Skeletal muscle tissue (tissue), 4 donors: Measurements from ENCODE around the gene PRCC. TPM values are rescaled to one million over a fixed set of nuclear protein-coding genes. Genes with fewer than 3 reads are reported as not detected.

Experiments
- H3K27ac ChIP-seq: one replicate; pipeline ENCODE4 v1.7.0; 2013; ENCODE audit warnings: mild to moderate bottlenecking, low read depth, low read length, inconsistent platforms
- H3K27me3 ChIP-seq, 3 donors: one replicate each; pipeline ENCODE4 v1.7.0; 2013; ENCODE audit warnings: low read length in 3 of 3; ENCODE audit not compliant: control insufficient read depth in 3 of 3, insufficient read depth in 3 of 3
- H3K36me3 ChIP-seq, 3 donors: one replicate each; pipeline ENCODE4 v1.7.0; 2013; ENCODE audit warnings: low read length in 3 of 3; ENCODE audit not compliant: control insufficient read depth in 3 of 3, insufficient read depth in 3 of 3
- H3K4me1 ChIP-seq, 3 donors: one replicate each; pipeline ENCODE4 v1.7.0; 2013; ENCODE audit warnings: low read length in 3 of 3, mild to moderate bottlenecking in 3 of 3; ENCODE audit not compliant: control insufficient read depth in 3 of 3, insufficient read depth in 3 of 3
- H3K4me3 ChIP-seq, 3 donors: one replicate each; pipeline ENCODE4 v1.7.0; 2013; ENCODE audit warnings: low read length in 3 of 3
- H3K9ac ChIP-seq, 3 donors: one replicate each; pipeline ENCODE4 v1.7.0; 2013; ENCODE audit warnings: low read length in 3 of 3, mild to moderate bottlenecking in 3 of 3, moderate library complexity in 2 of 3, low read depth in 1 of 3
- H3K9me3 ChIP-seq, 3 donors: one replicate each; pipeline ENCODE4 v1.7.0; 2013; ENCODE audit warnings: low read length in 3 of 3; ENCODE audit not compliant: control insufficient read depth in 3 of 3
- total RNA-seq: library from RNA; depleted of rRNA; stranded (reverse); fragments of >200 nt; gene quantifications from one replicate; pipeline ENCODE4 v1.2.3, GENCODE V29; 2014
- donor health status: Osteomylitis.

Gene PRCC
- total RNA-seq, 1 donor from 2014 or later: 9.9 TPM

- no peaks in the 10 kb centered on the region for H3K36me3 ChIP-seq
- H3K27ac ChIP-seq: no peak overlapping the region
- H3K4me1 ChIP-seq: no peaks in the 10 kb centered on the region
- H3K9ac ChIP-seq: no peak overlapping the region
- H3K9me3 ChIP-seq: no peaks in the 10 kb centered on the region
- H3K4me3 ChIP-seq: no peak overlapping the region
- peaks cover 14 to 64% (median 51%) of the 10 kb centered on the region in 3 donors for H3K27me3 ChIP-seq
Measured at GRCh38 chr1:156838972-156839371, 71.6 kb downstream of the PRCC start.

GRCh38 chr1:156839426-156840109, 72.2 kb downstream of the PRCC start:
- H3K36me3 ChIP-seq: no peaks in the 10 kb centered on the region
- no peak overlapping the region for H3K9ac ChIP-seq
- no peak overlapping the region for H3K4me3 ChIP-seq
- no peaks in the 10 kb centered on the region for H3K9me3 ChIP-seq
- peaks cover 20 to 66% (median 54%) of the 10 kb centered on the region in 3 donors for H3K27me3 ChIP-seq
- H3K4me1 ChIP-seq: peaks cover 0 to 2% (median 0%) of the 10 kb centered on the region in 3 donors
- H3K27ac ChIP-seq: no peak overlapping the region

GRCh38 chr1:156840186-156840897, 73.0 kb downstream of the PRCC start:
- H3K4me1 ChIP-seq: peaks cover 0 to 5% (median 5%) of the 10 kb centered on the region in 3 donors
- no peak overlapping the region for H3K27ac ChIP-seq
- no peaks in the 10 kb centered on the region for H3K9me3 ChIP-seq
- H3K9ac ChIP-seq: no peak overlapping the region
- H3K4me3 ChIP-seq: no peak overlapping the region
- peaks cover 27 to 74% (median 62%) of the 10 kb centered on the region in 3 donors for H3K27me3 ChIP-seq
- no peaks in the 10 kb centered on the region for H3K36me3 ChIP-seq

GRCh38 chr1:156840898-156841279, 73.6 kb downstream of the PRCC start:
- Histone ChIP-seq H3K36me3 (no peaks in the 10 kb centered on the region), H3K9me3 (no peaks in the 10 kb centered on the region), H3K4me1 (peaks cover 0 to 5% (median 5%) of the 10 kb centered on the region in 3 donors), H3K27me3 (peaks cover 28 to 79% (median 66%) of the 10 kb centered on the region in 3 donors), H3K4me3 (no peak overlapping the region), H3K27ac (no peak overlapping the region), H3K9ac (no peak overlapping the region)

GRCh38 chr1:156841295-156841855, 74.0 kb downstream of the PRCC start:
- H3K4me1 ChIP-seq: peaks cover 0 to 5% (median 5%) of the 10 kb centered on the region in 3 donors
- peaks cover 31 to 84% (median 67%) of the 10 kb centered on the region in 3 donors for H3K27me3 ChIP-seq
- H3K27ac ChIP-seq: no peak overlapping the region
- no peak overlapping the region for H3K4me3 ChIP-seq
- no peak overlapping the region for H3K9ac ChIP-seq
- H3K9me3 ChIP-seq: no peaks in the 10 kb centered on the region
- no peaks in the 10 kb centered on the region for H3K36me3 ChIP-seq

- Histone ChIP-seq H3K4me3 (no peak overlapping the region), H3K27ac (no peak overlapping the region), H3K36me3 (no peaks in the 10 kb centered on the region), H3K27me3 (peaks cover 33 to 82% (median 65%) of the 10 kb centered on the region in 3 donors), H3K9me3 (no peaks in the 10 kb centered on the region), H3K4me1 (peaks cover 1 to 5% (median 5%) of the 10 kb centered on the region in 3 donors), H3K9ac (no peak overlapping the region)
Measured at GRCh38 chr1:156842618-156843300, 75.4 kb downstream of the PRCC start.

GRCh38 chr1:156844102-156844501, 76.8 kb downstream of the PRCC start:
- Histone ChIP-seq H3K27me3 (peaks cover 38 to 79% (median 70%) of the 10 kb centered on the region in 3 donors), H3K27ac (no peak overlapping the region), H3K4me3 (no peak overlapping the region), H3K4me1 (peaks cover 2 to 5% (median 5%) of the 10 kb centered on the region in 3 donors), H3K9me3 (no peaks in the 10 kb centered on the region), H3K9ac (no peak overlapping the region), H3K36me3 (no peaks in the 10 kb centered on the region)

- Histone ChIP-seq H3K27ac (no peak overlapping the region), H3K4me1 (peaks cover 2 to 7% (median 5%) of the 10 kb centered on the region in 3 donors), H3K9me3 (no peaks in the 10 kb centered on the region), H3K36me3 (no peaks in the 10 kb centered on the region), H3K9ac (no peak overlapping the region), H3K4me3 (no peak overlapping the region), H3K27me3 (peaks cover 34 to 76% (median 71%) of the 10 kb centered on the region in 3 donors)
Measured at GRCh38 chr1:156844638-156845037, 77.3 kb downstream of the PRCC start.

- Histone ChIP-seq H3K4me1 (peaks cover 2 to 9% (median 5%) of the 10 kb centered on the region in 3 donors), H3K27ac (no peak overlapping the region), H3K36me3 (no peaks in the 10 kb centered on the region), H3K4me3 (no peak overlapping the region), H3K9me3 (no peaks in the 10 kb centered on the region), H3K27me3 (peaks cover 34 to 76% (median 68%) of the 10 kb centered on the region in 3 donors), H3K9ac (no peak overlapping the region)
Measured at GRCh38 chr1:156845055-156845952, 78.0 kb downstream of the PRCC start.
